WTC11 (cell line): ENCODE results near the gene HBB. TPM values are rescaled to one million over a fixed set of nuclear protein-coding genes. Genes with fewer than 3 reads are reported as not detected.

Source experiments
- ATAC-seq: fragments of 200-7000 bp; cut with Tn5 transposase; 2 replicates; pipeline ENCODE4 v1.10.0; 2021; ENCODE audit warnings: mild to moderate bottlenecking, moderate library complexity
- CTCF ChIA-PET: fragments of 300-600 bp; sonication (Branson Sonifier 250); formaldehyde crosslinking; loops from one replicate; lab custom pipeline; 2021; ENCODE audit warnings: antibody characterized with exemption; lab: Charles Lee
- POLR2A ChIA-PET: fragments of 350-600 bp; sonication (Branson Sonifier 250); formaldehyde crosslinking; loops from one replicate; lab custom pipeline; 2021; ENCODE audit warnings: antibody characterized with exemption; lab: Charles Lee
- DNase-seq: peaks from one replicate; pipeline ENCODE4 v3.0.0; 2021; ENCODE audit warnings: low spot score
- H3K27ac Mint-ChIP-seq: 2 replicates; pipeline ENCODE4 v1.8.0; 2021; ENCODE audit warnings: mixed read lengths
- H3K27me3 Mint-ChIP-seq: 2 replicates; pipeline ENCODE4 v1.8.0; 2021; ENCODE audit warnings: low read depth, mild to moderate bottlenecking, moderate library complexity, mixed read lengths
- H3K36me3 Mint-ChIP-seq: 2 replicates; pipeline ENCODE4 v1.8.0; 2021; ENCODE audit warnings: mixed read lengths
- H3K4me1 Mint-ChIP-seq: 2 replicates; pipeline ENCODE4 v1.8.0; 2022; ENCODE audit warnings: mixed read lengths
- H3K4me3 Mint-ChIP-seq: 2 replicates; pipeline ENCODE4 v1.8.0; 2021; ENCODE audit warnings: mild to moderate bottlenecking, moderate library complexity, mixed read lengths
- H3K9me3 Mint-ChIP-seq: 2 replicates; pipeline ENCODE4 v1.8.0; 2021; ENCODE audit warnings: mixed read lengths
- ARID4B ChIP-seq: sonication (generic); formaldehyde crosslinking; IDR thresholded peaks from 2 replicates; pipeline ENCODE4 v1.8.0; 2023; ENCODE audit warnings: missing genetic modification reagents, mild to moderate bottlenecking, borderline replicate concordance
- ELF4 ChIP-seq: sonication (generic); formaldehyde crosslinking; IDR thresholded peaks from 2 replicates; pipeline ENCODE4 v1.8.1; 2022; ENCODE audit warnings: low read depth, mild to moderate bottlenecking, moderate library complexity, missing genetic modification reagents
- FOXP1 ChIP-seq: sonication (generic); formaldehyde crosslinking; IDR thresholded peaks from 2 replicates; pipeline ENCODE4 v1.8.0; 2022; ENCODE audit warnings: missing genetic modification reagents, mild to moderate bottlenecking, moderate library complexity, borderline replicate concordance
- JUN ChIP-seq: sonication (generic); formaldehyde crosslinking; IDR thresholded peaks from 2 replicates; pipeline ENCODE4 v1.8.0; 2023; ENCODE audit warnings: mild to moderate bottlenecking, missing genetic modification reagents
- RELA ChIP-seq: sonication (generic); formaldehyde crosslinking; IDR thresholded peaks from 2 replicates; pipeline ENCODE4 v1.8.1; 2022; ENCODE audit warnings: missing genetic modification reagents, mild to moderate bottlenecking, borderline replicate concordance
- ZNF219 ChIP-seq: sonication (generic); formaldehyde crosslinking; IDR thresholded peaks from 2 replicates; pipeline ENCODE4 v1.8.0; 2023; ENCODE audit warnings: missing genetic modification reagents, mild to moderate bottlenecking, borderline replicate concordance
- ZNF281 ChIP-seq: sonication (generic); formaldehyde crosslinking; IDR thresholded peaks from 2 replicates; pipeline ENCODE4 v1.8.0; 2023; ENCODE audit warnings: mild to moderate bottlenecking, missing genetic modification reagents
- ZNF396 ChIP-seq: fragments of 250-450 bp; sonication (Bioruptor Pico); IDR thresholded peaks from 2 replicates; pipeline ENCODE4 v1.8.0; 2021; ENCODE audit warnings: mild to moderate bottlenecking, moderate library complexity, borderline replicate concordance
- ZNF416 ChIP-seq: fragments of 250-450 bp; sonication (Bioruptor Pico); IDR thresholded peaks from 2 replicates; pipeline ENCODE4 v1.9.0; 2021; ENCODE audit warnings: mild to moderate bottlenecking, inconsistent platforms
- ZNF532 ChIP-seq: fragments of 250-450 bp; sonication (Bioruptor Pico); IDR thresholded peaks from 2 replicates; pipeline ENCODE4 v1.9.0; 2021; ENCODE audit warnings: mild to moderate bottlenecking, borderline replicate concordance
- total RNA-seq: library from RNA; stranded (reverse); gene quantifications from 3 replicates; pipeline ENCODE4 v1.2.3, GENCODE V29; 2021
- TF ChIP-seq, protein P1 (sequence below): sonication (generic); formaldehyde crosslinking; IDR thresholded peaks from 2 replicates; pipeline ENCODE4 v1.8.0; 2022; ENCODE audit warnings: missing genetic modification reagents
- TF ChIP-seq, protein P2 (sequence below): fragments of 250-450 bp; sonication (Bioruptor Pico); IDR thresholded peaks from 2 replicates; pipeline ENCODE4 v1.9.0; 2021; ENCODE audit warnings: mild to moderate bottlenecking
- TF ChIP-seq, protein P3 (sequence below): sonication (generic); formaldehyde crosslinking; IDR thresholded peaks from 2 replicates; pipeline ENCODE4 v1.8.1; 2022; ENCODE audit warnings: low read depth, missing genetic modification reagents, borderline replicate concordance
- TF ChIP-seq, protein P4 (sequence below): sonication (generic); formaldehyde crosslinking; IDR thresholded peaks from 2 replicates; pipeline ENCODE4 v1.8.0; 2023; ENCODE audit warnings: missing genetic modification reagents
- TF ChIP-seq, protein P5 (sequence below): sonication (generic); formaldehyde crosslinking; IDR thresholded peaks from 2 replicates; pipeline ENCODE4 v1.8.1; 2023; ENCODE audit warnings: mild to moderate bottlenecking, missing genetic modification reagents, moderate library complexity

The HBB gene
- total RNA-seq, 1 experiment from 2014 or later: not detected

- no peak overlapping the region for H3K4me3 Mint-ChIP-seq
- POLR2A ChIA-PET: no interaction called here
- DNase-seq (no peak), ATAC-seq (no peak)
- peaks cover 20% of the 10 kb centered on the region for H3K36me3 Mint-ChIP-seq
- no peak overlapping the region for H3K27ac Mint-ChIP-seq
- no peaks in the 10 kb centered on the region for H3K27me3 Mint-ChIP-seq
- H3K4me1 Mint-ChIP-seq: peaks cover 3% of the 10 kb centered on the region; the same call in 1 of the 2 replicates
- CTCF ChIA-PET: no interaction called here
- peaks cover 32% of the 10 kb centered on the region for H3K9me3 Mint-ChIP-seq
- TF ChIP-seq, protein P1, sequence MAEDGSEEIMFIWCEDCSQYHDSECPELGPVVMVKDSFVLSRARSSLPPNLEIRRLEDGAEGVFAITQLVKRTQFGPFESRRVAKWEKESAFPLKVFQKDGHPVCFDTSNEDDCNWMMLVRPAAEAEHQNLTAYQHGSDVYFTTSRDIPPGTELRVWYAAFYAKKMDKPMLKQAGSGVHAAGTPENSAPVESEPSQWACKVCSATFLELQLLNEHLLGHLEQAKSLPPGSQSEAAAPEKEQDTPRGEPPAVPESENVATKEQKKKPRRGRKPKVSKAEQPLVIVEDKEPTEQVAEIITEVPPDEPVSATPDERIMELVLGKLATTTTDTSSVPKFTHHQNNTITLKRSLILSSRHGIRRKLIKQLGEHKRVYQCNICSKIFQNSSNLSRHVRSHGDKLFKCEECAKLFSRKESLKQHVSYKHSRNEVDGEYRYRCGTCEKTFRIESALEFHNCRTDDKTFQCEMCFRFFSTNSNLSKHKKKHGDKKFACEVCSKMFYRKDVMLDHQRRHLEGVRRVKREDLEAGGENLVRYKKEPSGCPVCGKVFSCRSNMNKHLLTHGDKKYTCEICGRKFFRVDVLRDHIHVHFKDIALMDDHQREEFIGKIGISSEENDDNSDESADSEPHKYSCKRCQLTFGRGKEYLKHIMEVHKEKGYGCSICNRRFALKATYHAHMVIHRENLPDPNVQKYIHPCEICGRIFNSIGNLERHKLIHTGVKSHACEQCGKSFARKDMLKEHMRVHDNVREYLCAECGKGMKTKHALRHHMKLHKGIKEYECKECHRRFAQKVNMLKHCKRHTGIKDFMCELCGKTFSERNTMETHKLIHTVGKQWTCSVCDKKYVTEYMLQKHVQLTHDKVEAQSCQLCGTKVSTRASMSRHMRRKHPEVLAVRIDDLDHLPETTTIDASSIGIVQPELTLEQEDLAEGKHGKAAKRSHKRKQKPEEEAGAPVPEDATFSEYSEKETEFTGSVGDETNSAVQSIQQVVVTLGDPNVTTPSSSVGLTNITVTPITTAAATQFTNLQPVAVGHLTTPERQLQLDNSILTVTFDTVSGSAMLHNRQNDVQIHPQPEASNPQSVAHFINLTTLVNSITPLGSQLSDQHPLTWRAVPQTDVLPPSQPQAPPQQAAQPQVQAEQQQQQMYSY (CRISPR knock-in tag): no peak
- TF ChIP-seq, protein P2, sequence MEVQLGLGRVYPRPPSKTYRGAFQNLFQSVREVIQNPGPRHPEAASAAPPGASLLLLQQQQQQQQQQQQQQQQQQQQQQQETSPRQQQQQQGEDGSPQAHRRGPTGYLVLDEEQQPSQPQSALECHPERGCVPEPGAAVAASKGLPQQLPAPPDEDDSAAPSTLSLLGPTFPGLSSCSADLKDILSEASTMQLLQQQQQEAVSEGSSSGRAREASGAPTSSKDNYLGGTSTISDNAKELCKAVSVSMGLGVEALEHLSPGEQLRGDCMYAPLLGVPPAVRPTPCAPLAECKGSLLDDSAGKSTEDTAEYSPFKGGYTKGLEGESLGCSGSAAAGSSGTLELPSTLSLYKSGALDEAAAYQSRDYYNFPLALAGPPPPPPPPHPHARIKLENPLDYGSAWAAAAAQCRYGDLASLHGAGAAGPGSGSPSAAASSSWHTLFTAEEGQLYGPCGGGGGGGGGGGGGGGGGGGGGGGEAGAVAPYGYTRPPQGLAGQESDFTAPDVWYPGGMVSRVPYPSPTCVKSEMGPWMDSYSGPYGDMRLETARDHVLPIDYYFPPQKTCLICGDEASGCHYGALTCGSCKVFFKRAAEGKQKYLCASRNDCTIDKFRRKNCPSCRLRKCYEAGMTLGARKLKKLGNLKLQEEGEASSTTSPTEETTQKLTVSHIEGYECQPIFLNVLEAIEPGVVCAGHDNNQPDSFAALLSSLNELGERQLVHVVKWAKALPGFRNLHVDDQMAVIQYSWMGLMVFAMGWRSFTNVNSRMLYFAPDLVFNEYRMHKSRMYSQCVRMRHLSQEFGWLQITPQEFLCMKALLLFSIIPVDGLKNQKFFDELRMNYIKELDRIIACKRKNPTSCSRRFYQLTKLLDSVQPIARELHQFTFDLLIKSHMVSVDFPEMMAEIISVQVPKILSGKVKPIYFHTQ (CRISPR knock-in tag): no peak
- TF ChIP-seq FOXP1 (CRISPR knock-in tag) (no peak), ZNF532 (CRISPR knock-in tag) (no peak), ZNF281 (CRISPR knock-in tag) (no peak), JUN (CRISPR knock-in tag) (no peak), ELF4 (CRISPR knock-in tag) (no peak), ARID4B (CRISPR knock-in tag) (no peak), ZNF396 (CRISPR knock-in tag) (no peak), ZNF219 (no peak), RELA (CRISPR knock-in tag) (no peak), ZNF416 (no peak)
- TF ChIP-seq, protein P3, sequence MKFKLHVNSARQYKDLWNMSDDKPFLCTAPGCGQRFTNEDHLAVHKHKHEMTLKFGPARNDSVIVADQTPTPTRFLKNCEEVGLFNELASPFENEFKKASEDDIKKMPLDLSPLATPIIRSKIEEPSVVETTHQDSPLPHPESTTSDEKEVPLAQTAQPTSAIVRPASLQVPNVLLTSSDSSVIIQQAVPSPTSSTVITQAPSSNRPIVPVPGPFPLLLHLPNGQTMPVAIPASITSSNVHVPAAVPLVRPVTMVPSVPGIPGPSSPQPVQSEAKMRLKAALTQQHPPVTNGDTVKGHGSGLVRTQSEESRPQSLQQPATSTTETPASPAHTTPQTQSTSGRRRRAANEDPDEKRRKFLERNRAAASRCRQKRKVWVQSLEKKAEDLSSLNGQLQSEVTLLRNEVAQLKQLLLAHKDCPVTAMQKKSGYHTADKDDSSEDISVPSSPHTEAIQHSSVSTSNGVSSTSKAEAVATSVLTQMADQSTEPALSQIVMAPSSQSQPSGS (CRISPR knock-in tag): no peak
- TF ChIP-seq, protein P4, sequence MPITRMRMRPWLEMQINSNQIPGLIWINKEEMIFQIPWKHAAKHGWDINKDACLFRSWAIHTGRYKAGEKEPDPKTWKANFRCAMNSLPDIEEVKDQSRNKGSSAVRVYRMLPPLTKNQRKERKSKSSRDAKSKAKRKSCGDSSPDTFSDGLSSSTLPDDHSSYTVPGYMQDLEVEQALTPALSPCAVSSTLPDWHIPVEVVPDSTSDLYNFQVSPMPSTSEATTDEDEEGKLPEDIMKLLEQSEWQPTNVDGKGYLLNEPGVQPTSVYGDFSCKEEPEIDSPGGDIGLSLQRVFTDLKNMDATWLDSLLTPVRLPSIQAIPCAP (CRISPR knock-in tag): no peak
- TF ChIP-seq, protein P5, sequence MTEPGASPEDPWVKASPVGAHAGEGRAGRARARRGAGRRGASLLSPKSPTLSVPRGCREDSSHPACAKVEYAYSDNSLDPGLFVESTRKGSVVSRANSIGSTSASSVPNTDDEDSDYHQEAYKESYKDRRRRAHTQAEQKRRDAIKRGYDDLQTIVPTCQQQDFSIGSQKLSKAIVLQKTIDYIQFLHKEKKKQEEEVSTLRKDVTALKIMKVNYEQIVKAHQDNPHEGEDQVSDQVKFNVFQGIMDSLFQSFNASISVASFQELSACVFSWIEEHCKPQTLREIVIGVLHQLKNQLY (CRISPR knock-in tag): no peak
Measured at GRCh38 chr11:5223686-5224085, 3.2 kb downstream of the HBB start.
